Measurements from ENCODE around the gene MYH11.

- TF ChIP-seq CTCF (conservative IDR thresholded peaks at IDR 0.05; ENCODE audit: low read depth, low read length) (no peak), EZH2 (IDR thresholded peaks at IDR 0.05; ENCODE audit: borderline replicate concordance, low read depth, low read length, poor library complexity, severe bottlenecking) (no peak)
These were observed 107.5 kb downstream of the MYH11 start for GRCh38 chr16:15749371-15749770.

Data from A673 (cell line).